Spinal cord (tissue), 10 donors: Measurements from ENCODE around the gene COA1. TPM values are rescaled to one million over a fixed set of nuclear protein-coding genes. Genes with fewer than 3 reads are reported as not detected.
"Not testable (repeated sequence)": the region's sequence is repeated elsewhere in the genome, so short reads cannot be mapped to it uniquely, and the experiment has no call there.

Source experiments
- DNase-seq, 6 donors: peaks; one replicate each; pipeline versions ENCODE4 v3.0.0 to v3.0.0-alpha.2; 2013 to 2015; ENCODE audit warnings: low spot score in 6 of 6, low read depth in 4 of 6
- H3K27ac ChIP-seq: one replicate; pipeline ENCODE4 v1.5.1; 2013; ENCODE audit warnings: low read depth, low read length, control low read depth
- H3K27me3 ChIP-seq: one replicate; pipeline ENCODE4 v1.6.1; 2013; ENCODE audit warnings: low read length; ENCODE audit not compliant: control insufficient read depth, insufficient read depth
- H3K36me3 ChIP-seq: one replicate; pipeline ENCODE4 v1.6.1; 2013; ENCODE audit warnings: low read length; ENCODE audit not compliant: control insufficient read depth, insufficient read depth
- H3K4me1 ChIP-seq: one replicate; pipeline ENCODE4 v1.6.1; 2013; ENCODE audit warnings: low read length; ENCODE audit not compliant: control insufficient read depth, insufficient read depth
- H3K4me3 ChIP-seq: one replicate; pipeline ENCODE4 v1.5.1; 2013; ENCODE audit warnings: low read depth, low read length, control low read depth
- H3K9me3 ChIP-seq: one replicate; pipeline ENCODE4 v1.6.1; 2013; ENCODE audit warnings: low read length; ENCODE audit not compliant: control insufficient read depth, insufficient read depth
- WGBS: methylation state at CpG from one replicate; pipeline ENCODE4 v1.1.5; 2013; ENCODE audit warnings: missing lambda C conversion rate; ENCODE audit not compliant: insufficient coverage; 5-methylcytosine and 5-hydroxymethylcytosine counted together
- polyA plus RNA-seq, 2 donors: library from polyadenylated mRNA; unstranded; fragments of 120-200 nt; gene quantifications; one replicate each; pipeline ENCODE4 v1.2.1, GENCODE V29; 2013; ENCODE audit not compliant: insufficient read length in 2 of 2
- total RNA-seq, 2 donors: library from RNA; depleted of rRNA in 1 of 2; stranded (reverse); fragments of 120-200 nt in 1 of 2; fragments of >200 nt in 1 of 2; gene quantifications; one replicate each; pipeline versions ENCODE4 v1.2.3 to v1.2.4, GENCODE V29; 2013 to 2014
- donor health status: healthy.

COA1 gene
- total and polyA plus RNA-seq, 4 donors: 51.2 to 72.8 (median 59.1) TPM

DNA sequence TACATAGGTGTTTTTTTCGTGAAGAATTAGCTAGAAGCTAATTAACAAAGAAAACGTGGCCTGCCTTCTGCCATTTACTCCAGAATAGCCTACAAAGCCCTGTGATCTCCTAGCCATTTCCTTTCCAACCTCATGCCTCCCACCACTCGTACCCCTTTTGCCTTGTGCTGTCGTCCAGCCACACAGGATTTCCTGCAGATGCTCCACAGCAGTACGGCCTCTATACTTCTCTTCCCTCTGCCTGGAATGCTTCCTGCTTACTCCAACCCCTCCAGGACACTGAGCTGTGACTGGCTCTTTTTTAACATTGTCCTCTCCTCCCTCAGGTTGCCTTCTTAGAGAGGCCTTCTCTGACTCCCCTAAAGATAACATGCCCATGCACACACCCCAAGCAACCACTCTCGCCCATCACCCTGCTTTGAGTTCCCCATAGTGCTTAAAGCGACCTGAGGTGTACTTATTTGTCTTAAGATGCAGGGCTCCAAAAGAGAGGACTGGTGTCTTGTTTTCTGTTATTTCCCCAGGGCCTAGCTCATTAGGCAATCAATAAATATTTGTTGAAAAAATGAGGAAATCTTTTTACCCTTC lies 113.7 kb downstream of the COA1 start:
- no peaks in the 10 kb centered on the region for H3K9me3 ChIP-seq
- H3K36me3 ChIP-seq: no peaks in the 10 kb centered on the region
- no peak overlapping the region for H3K27ac ChIP-seq
- H3K27me3 ChIP-seq: no peaks in the 10 kb centered on the region
- peak in 1 of 6 donors; percentile 55 for DNase-seq
- H3K4me3 ChIP-seq: no peak overlapping the region
- 73% methylated on average over 4 of the region's 7 CpGs for WGBS
- H3K4me1 ChIP-seq: peaks cover 4% of the 10 kb centered on the region

DNA sequence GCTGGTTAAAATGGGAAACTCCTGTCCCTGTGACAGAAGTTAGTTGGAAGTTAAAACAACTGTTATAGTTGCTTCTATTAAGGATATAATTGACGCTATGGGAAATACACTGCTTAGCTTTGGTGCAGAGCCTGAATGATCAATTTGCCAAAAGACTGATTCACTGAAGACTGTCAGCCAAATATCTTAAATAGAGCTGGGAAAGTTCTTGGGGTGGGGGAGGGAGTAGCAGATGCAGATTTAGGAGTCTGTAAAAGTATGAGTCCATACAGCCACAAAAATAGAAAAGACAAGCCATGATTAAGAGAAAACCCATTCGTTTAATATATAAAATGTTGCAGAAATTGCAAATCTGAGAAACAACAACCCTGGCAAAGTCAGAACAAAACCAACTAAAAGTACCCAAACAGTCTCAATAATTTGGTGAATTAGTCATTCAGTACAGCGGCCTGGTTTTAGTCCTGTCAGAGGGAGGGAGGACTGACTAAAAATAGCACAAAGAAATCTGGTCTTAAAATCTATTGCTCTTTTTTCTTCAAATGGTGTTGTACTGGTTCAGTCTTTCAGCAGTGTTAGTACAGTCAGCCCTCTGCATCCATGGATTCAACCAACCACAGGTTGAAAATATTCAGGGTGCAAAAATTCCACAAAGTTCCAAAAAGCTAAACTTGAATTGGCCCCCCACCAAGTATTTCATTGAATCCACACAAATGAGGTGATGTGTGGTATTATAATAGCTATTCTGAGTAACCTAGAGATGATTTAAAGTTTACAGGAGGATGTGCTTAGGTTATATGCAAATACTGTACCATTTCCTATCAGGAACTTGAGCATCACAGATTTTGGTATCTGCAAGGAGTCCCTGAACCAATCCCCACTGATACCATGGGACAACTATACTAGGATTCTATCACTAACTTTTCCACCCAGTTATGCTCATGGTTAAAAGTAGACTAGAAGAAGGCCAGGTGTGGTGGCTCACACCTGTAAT lies 116.4 kb downstream of the COA1 start:
- peaks cover 4% of the 10 kb centered on the region for H3K4me1 ChIP-seq
- no peaks in the 10 kb centered on the region for H3K9me3 ChIP-seq
- 40% methylated on average over 1 of the region's 3 CpGs for WGBS
- H3K36me3 ChIP-seq: peaks cover 3% of the 10 kb centered on the region
- no peaks in the 10 kb centered on the region for H3K27me3 ChIP-seq
- peak in 1 of 6 donors; percentile 79 for DNase-seq
- no peak overlapping the region for H3K4me3 ChIP-seq
- H3K27ac ChIP-seq: no peak overlapping the region

DNA sequence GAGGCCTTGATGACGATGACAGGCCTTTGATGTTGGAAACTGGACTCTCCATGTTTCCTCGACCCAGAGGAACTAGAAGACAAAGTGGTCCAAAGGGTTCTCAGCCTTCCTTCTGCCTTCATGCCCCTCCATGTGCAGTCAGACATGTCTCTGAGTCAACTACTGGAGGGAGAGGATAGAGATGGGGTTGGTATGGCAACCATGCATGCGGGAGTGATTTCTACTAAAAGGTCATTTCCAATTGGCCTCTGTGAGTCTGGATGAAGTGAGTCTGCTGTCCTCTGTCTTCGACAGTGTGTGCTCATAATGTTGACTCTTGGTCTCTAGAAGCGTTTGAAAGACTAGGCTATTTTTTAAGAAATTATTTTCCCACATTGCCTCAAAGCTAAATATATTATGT lies 117.2 kb downstream of the COA1 start:
- H3K27ac ChIP-seq: no peak overlapping the region
- H3K4me3 ChIP-seq: no peak overlapping the region
- peaks cover 4% of the 10 kb centered on the region for H3K4me1 ChIP-seq
- 100% methylated on average over 1 of the region's 5 CpGs for WGBS
- no peak for DNase-seq
- no peaks in the 10 kb centered on the region for H3K9me3 ChIP-seq
- H3K27me3 ChIP-seq: no peaks in the 10 kb centered on the region
- H3K36me3 ChIP-seq: peaks cover 3% of the 10 kb centered on the region

DNA sequence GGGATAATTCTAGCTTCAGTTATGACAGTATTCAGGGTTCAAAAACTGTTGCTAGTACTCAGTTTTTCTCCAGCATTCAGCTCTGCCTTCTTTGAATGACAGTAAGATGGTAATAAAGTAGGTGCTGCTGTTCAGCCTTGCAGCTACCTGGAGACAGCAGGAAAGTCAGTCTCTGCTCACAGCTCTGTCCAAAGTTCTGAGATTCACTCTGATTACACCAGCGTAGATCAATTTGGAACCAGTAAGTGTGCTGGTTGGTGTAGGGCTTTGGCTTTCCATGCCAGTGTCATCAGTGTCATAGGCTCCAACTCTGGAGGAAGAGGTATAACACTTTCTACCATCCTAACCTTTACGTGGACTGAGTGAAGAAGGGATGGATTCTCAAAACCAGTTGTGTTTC lies 120.2 kb downstream of the COA1 start:
- Histone ChIP-seq H3K4me1 (peaks cover 4% of the 10 kb centered on the region), H3K27me3 (no peaks in the 10 kb centered on the region), H3K36me3 (peaks cover 3% of the 10 kb centered on the region), H3K27ac (no peak overlapping the region), H3K4me3 (no peak overlapping the region), H3K9me3 (no peaks in the 10 kb centered on the region)
- no CpG with 5 or more reads among the region's 2 CpGs for whole genome bisulfite sequencing
- DNase-seq: no peak

DNA sequence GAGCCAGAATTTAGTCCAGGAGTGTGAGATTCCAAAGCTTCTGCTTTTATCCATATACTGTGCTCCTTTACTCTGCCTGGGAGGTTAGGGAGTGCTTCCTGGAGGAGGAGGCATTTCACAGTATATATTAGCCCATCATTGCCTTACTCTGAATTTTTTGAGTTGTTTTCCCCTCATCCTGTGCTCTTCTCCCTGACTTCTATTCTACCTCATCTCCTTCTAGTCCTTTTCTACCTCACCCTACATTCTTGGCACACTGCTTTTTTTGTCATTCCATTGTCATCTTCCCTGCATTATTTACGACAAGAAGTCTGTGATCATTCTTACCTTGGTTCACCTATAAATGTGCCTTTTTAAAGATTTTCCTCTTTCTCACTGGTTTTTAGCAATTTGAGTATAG lies 125.1 kb downstream of the COA1 start:
- DNase-seq: no peak
- no peaks in the 10 kb centered on the region for H3K27me3 ChIP-seq
- no peaks in the 10 kb centered on the region for H3K36me3 ChIP-seq
- H3K4me1 ChIP-seq: no peaks in the 10 kb centered on the region
- H3K27ac ChIP-seq: no peak overlapping the region
- no peak overlapping the region for H3K4me3 ChIP-seq
- no CpG with 5 or more reads among the region's 1 CpG for WGBS
- H3K9me3 ChIP-seq: no peaks in the 10 kb centered on the region

DNA sequence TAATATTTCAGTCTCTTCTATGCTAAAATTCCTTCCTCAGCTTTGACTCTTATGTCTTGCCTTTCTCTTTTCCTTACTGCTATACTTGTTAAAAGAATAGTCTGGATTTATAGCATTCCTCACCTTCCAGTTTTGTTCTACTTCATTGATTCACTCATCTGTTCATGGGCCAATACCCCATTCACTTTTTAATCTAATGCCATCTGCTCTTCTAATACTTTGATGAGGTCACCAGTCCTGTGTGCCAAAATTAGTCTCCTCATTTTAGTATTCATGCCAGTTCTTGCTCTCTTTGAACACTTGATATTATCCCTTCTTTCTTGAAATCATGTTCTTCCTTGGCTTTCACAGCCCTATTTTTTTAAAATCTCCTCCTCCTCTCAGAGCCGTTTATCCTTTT lies 127.1 kb downstream of the COA1 start:
- peak in 1 of 6 donors; percentile 16 for DNase-seq
- no peak overlapping the region for H3K27ac ChIP-seq
- no peaks in the 10 kb centered on the region for H3K27me3 ChIP-seq
- H3K9me3 ChIP-seq: no peaks in the 10 kb centered on the region
- no peaks in the 10 kb centered on the region for H3K36me3 ChIP-seq
- WGBS: no CpG with 5 or more reads among the region's 1 CpG
- no peaks in the 10 kb centered on the region for H3K4me1 ChIP-seq
- no peak overlapping the region for H3K4me3 ChIP-seq

DNA sequence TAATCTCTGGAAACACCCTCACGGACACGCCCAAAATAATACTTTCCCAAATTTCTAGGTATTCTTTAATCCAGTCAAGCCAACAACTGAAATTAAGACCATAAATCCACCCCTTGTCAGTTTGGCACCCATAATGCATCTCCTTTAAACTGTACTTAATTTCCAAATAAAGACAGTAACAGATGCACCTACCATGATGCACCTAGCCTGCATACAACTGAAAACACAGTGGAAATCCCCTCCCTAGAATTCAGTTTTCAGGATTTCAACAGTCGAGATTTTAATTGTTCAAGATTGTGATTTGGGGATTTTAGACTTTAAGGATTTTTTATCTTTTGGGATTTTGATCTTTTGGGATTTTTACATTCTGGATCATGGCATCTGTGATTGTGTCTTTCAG lies 129.3 kb downstream of the COA1 start:
- Histone ChIP-seq H3K4me1 (no peaks in the 10 kb centered on the region), H3K36me3 (no peaks in the 10 kb centered on the region), H3K9me3 (no peaks in the 10 kb centered on the region), H3K27me3 (no peaks in the 10 kb centered on the region), H3K4me3 (no peak overlapping the region), H3K27ac (no peak overlapping the region)
- no peak for DNase-seq
- WGBS: 95% methylated on average over 2 of the region's 3 CpGs

DNA sequence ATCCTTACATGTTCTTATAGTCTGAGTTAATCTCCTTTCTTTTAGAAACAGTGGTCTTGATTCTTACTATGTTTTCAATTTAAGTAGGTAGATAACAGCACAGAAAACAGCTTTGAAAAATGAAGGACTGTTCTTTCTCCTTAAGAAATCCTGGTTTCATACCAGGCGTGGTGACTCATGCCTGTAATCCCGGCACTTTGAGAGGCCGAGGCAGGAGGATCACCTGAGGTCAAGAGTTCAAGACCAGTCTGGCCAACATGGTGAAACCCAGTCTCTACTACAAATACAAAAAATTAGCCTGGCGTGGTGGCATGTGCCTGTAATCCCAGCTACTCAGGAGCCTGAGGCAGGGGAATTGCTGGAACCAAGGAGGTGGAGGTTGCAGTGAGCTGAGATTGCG lies 132.9 kb downstream of the COA1 start:
- H3K27me3 ChIP-seq, H3K9me3 ChIP-seq, H3K36me3 ChIP-seq, DNase-seq, H3K27ac ChIP-seq, H3K4me3 ChIP-seq, H3K4me1 ChIP-seq: not testable (repeated sequence)
- 84% methylated on average over 3 of the region's 5 CpGs for WGBS

DNA sequence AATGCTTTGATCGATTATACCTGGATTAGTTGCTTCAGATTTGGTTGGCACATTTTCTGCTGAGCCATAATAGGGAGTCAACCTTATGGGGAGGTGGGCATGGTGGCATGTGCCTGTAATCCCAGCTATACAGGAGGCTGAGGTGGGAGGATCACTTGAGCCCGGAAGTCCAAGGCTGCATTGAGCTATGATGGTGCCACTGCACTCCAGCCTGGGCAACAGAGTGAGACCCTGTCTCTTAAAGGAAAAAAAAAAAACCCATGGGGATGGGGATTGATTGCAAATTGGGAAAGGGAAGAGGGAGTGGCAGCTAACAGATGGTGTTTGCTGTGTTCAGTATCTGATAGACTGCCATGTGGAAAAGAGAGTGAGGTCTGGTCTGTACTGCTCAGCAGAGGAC lies 135.3 kb downstream of the COA1 start:
- WGBS: 93% methylated on average over 2 of the region's 2 CpGs
- H3K4me3 ChIP-seq: no peak overlapping the region
- no peak overlapping the region for H3K27ac ChIP-seq
- no peaks in the 10 kb centered on the region for H3K36me3 ChIP-seq
- DNase-seq: no peak
- no peaks in the 10 kb centered on the region for H3K9me3 ChIP-seq
- H3K27me3 ChIP-seq: no peaks in the 10 kb centered on the region
- no peaks in the 10 kb centered on the region for H3K4me1 ChIP-seq

DNA sequence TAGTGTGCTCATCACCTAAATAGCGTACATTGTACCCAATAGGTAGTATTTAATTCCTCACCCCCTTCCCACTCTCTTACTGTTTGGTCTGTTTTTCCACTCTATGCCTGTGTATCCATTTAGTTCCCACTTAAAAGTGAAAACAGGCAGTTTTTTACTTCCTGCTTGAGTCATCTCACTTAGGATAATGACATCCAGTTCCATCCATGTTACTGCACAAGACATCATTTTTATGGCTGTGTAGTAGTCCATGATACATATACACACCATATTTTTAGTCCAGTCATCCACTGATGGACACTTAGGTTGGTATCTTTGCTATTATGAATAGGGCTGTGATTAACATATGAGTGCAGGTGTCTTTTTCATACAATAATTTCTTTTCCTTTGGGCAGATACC lies 136.3 kb downstream of the COA1 start:
- Histone ChIP-seq H3K36me3 (no peaks in the 10 kb centered on the region), H3K27me3 (no peaks in the 10 kb centered on the region), H3K9me3 (no peaks in the 10 kb centered on the region), H3K27ac (no peak overlapping the region), H3K4me1 (no peaks in the 10 kb centered on the region), H3K4me3 (no peak overlapping the region)
- no peak for DNase-seq
- no CpG with 5 or more reads among the region's 1 CpG for WGBS
